GM12873 (cell line): ENCODE data around the gene TMEM156.

Experiments used
- CTCF ChIP-seq: IDR thresholded peaks from 2 replicates; pipeline ENCODE4 v1.5.1; 2012; ENCODE audit warnings: low read depth, mild to moderate bottlenecking, moderate library complexity, low read length, control low read depth; ENCODE audit not compliant: insufficient read depth; ENCODE audit errors: missing control alignments

TMEM156 gene

GRCh38 chr4:38989487-38989886 lies 42.7 kb downstream of the TMEM156 start:
- no peak for TF ChIP-seq CTCF

GRCh38 chr4:38987491-38987890 lies 44.7 kb downstream of the TMEM156 start:
- TF ChIP-seq CTCF = no peak

- TF ChIP-seq CTCF = no peak
Observed at GRCh38 chr4:38985410-38986100, 46.7 kb downstream of the TMEM156 start.

GRCh38 chr4:38983787-38984598 lies 48.2 kb downstream of the TMEM156 start:
- no peak for TF ChIP-seq CTCF

GRCh38 chr4:38983291-38983690 lies 48.9 kb downstream of the TMEM156 start:
- no peak for TF ChIP-seq CTCF

- TF ChIP-seq CTCF = no peak
Observed at GRCh38 chr4:38982361-38983095, 49.7 kb downstream of the TMEM156 start.
